HepG2 (cell line): ENCODE results near the gene CYP4F2. TPM values are rescaled to one million over a fixed set of nuclear protein-coding genes. Genes with fewer than 3 reads are reported as not detected.

ENCODE experiments used
- DNMT1 ChIP-seq: sonication (generic); formaldehyde crosslinking; IDR thresholded peaks from 2 replicates; pipeline ENCODE4 v1.5.1; 2020; ENCODE audit warnings: mild to moderate bottlenecking, missing genetic modification reagents
- MYPOP ChIP-seq: sonication (generic); formaldehyde crosslinking; IDR thresholded peaks from 2 replicates; pipeline ENCODE4 v1.8.1; 2023; ENCODE audit warnings: mild to moderate bottlenecking, moderate library complexity, missing genetic modification reagents
- NR2C2 ChIP-seq: sonication (generic); formaldehyde crosslinking; IDR thresholded peaks from 2 replicates; pipeline ENCODE4 v1.4.0; 2020; ENCODE audit warnings: missing genetic modification reagents, mild to moderate bottlenecking, moderate library complexity, borderline replicate concordance
- PBX3 ChIP-seq: sonication (generic); formaldehyde crosslinking; IDR thresholded peaks from 2 replicates; pipeline ENCODE4 v1.8.1; 2023; ENCODE audit warnings: missing genetic modification reagents, inconsistent platforms, borderline replicate concordance
- SCMH1 ChIP-seq: sonication (generic); formaldehyde crosslinking; IDR thresholded peaks from 2 replicates; pipeline ENCODE4 v1.9.0; 2021; ENCODE audit warnings: missing genetic modification reagents, mild to moderate bottlenecking, borderline replicate concordance
- SNAPC5 ChIP-seq: sonication (generic); formaldehyde crosslinking; IDR thresholded peaks from 2 replicates; pipeline ENCODE4 v1.8.1; 2023; ENCODE audit warnings: mild to moderate bottlenecking, missing genetic modification reagents, borderline replicate concordance
- SUZ12 ChIP-seq: fragments of 150-350 bp; IDR thresholded peaks from 2 replicates; pipeline ENCODE4 v1.6.1; 2014; ENCODE audit warnings: low read depth, low read length
- ZBTB39 ChIP-seq: sonication (generic); formaldehyde crosslinking; IDR thresholded peaks from 2 replicates; pipeline ENCODE4 v1.5.0; 2020; ENCODE audit warnings: missing genetic modification reagents
- ZBTB42 ChIP-seq: sonication (generic); formaldehyde crosslinking; IDR thresholded peaks from 2 replicates; pipeline ENCODE4 v1.5.0; 2020; ENCODE audit warnings: mild to moderate bottlenecking, missing genetic modification reagents
- ZFP90 ChIP-seq: sonication (generic); formaldehyde crosslinking; IDR thresholded peaks from 2 replicates; pipeline ENCODE4 v1.8.0; 2022; ENCODE audit warnings: missing genetic modification reagents, mild to moderate bottlenecking, inconsistent platforms, borderline replicate concordance
- ZNF136 ChIP-seq: sonication (generic); formaldehyde crosslinking; IDR thresholded peaks from 2 replicates; pipeline ENCODE4 v1.8.1; 2022; ENCODE audit warnings: low read depth, mild to moderate bottlenecking, moderate library complexity, missing genetic modification reagents
- ZNF318 ChIP-seq: sonication (generic); formaldehyde crosslinking; IDR thresholded peaks from 2 replicates; pipeline ENCODE4 v1.4.0; 2020; ENCODE audit warnings: mild to moderate bottlenecking, missing genetic modification reagents
- ZNF446 ChIP-seq: sonication (generic); formaldehyde crosslinking; IDR thresholded peaks from 2 replicates; pipeline ENCODE4 v1.5.0; 2020; ENCODE audit warnings: mild to moderate bottlenecking, missing genetic modification reagents
- ZNF563 ChIP-seq: sonication (generic); formaldehyde crosslinking; IDR thresholded peaks from 2 replicates; pipeline ENCODE4 v1.8.0; 2022; ENCODE audit warnings: mild to moderate bottlenecking, moderate library complexity, missing genetic modification reagents
- polyA plus RNA-seq, 8 experiments: library from polyadenylated mRNA; depleted of rRNA in 3 of 8; stranded (reverse) in 7 of 8; unstranded in 1 of 8; fragments of >200 nt; fragmentation: Illumina TruSeq in 4 of 8; extraction: Trizol in 4 of 8; gene quantifications; 2 replicates each; pipeline versions ENCODE4 v1.2.1 to v1.2.3, GENCODE V29; 2011 to 2016; ENCODE audit warnings: low read depth in 4 of 8, missing spikeins in 1 of 8, mixed read lengths in 1 of 8; ENCODE audit not compliant: insufficient read depth in 1 of 8
- total RNA-seq, 5 experiments: library from RNA; depleted of rRNA; stranded (reverse); fragments of >200 nt; fragmentation: Illumina TruSeq; extraction: Trizol; gene quantifications; 2 replicates each; pipeline ENCODE4 v1.2.3, GENCODE V29; 2016; ENCODE audit warnings: low read depth in 1 of 5

CYP4F2 gene
- total and polyA plus RNA-seq, 2 of the 13 experiments (the other 11 are each of a cell fraction or from before 2014, with no cell fraction given), result 3.7 to 3.9 TPM

- TF ChIP-seq ZNF318 (no peak), SCMH1 (CRISPR knock-in tag) (no peak), ZBTB39 (no peak), PBX3 (CRISPR knock-in tag) (no peak), MYPOP (CRISPR knock-in tag) (no peak; the same call in 1 of the 2 replicates), ZNF446 (CRISPR knock-in tag) (no peak), DNMT1 (CRISPR knock-in tag) (no peak), ZNF563 (CRISPR knock-in tag) (no peak; the same call in 1 of the 2 replicates), SNAPC5 (CRISPR knock-in tag) (no peak), NR2C2 (CRISPR knock-in tag) (no peak), ZNF136 (CRISPR knock-in tag) (no peak), ZFP90 (no peak), SUZ12 (no peak), ZBTB42 (CRISPR knock-in tag) (no peak)
These were observed 36.6 kb upstream of the CYP4F2 start, which contains the start of gene CYP4F11 (continued) for GRCh38 chr19:15934332-15935078.
